Lower leg skin (tissue), 4 donors: Measurements from ENCODE around the gene IL1RL1. TPM values are rescaled to one million over a fixed set of nuclear protein-coding genes. Genes with fewer than 3 reads are reported as not detected.

Experiments
- DNase-seq, 2 donors: peaks; one replicate each; pipeline ENCODE4 v3.0.0-alpha.2; 2019; ENCODE audit warnings: low spot score in 2 of 2
- H3K4me3 ChIP-seq: fragments of 200-600 bp; sonication (generic); 2 replicates; pipeline ENCODE4 v1.5.1; 2017; ENCODE audit warnings: mild to moderate bottlenecking, low read depth; ENCODE audit not compliant: poor library complexity, severe bottlenecking
- CTCF ChIP-seq, 3 donors: fragments of 450-650 bp; IDR thresholded peaks; one replicate each; pipeline ENCODE4 v1.5.1; 2016; ENCODE audit warnings: antibody characterized with exemption in 3 of 3, mild to moderate bottlenecking in 3 of 3, moderate library complexity in 2 of 3
- POLR2A ChIP-seq, 2 donors: fragments of 450-650 bp; IDR thresholded peaks; one replicate each; pipeline ENCODE4 v1.6.1; 2016 to 2017; ENCODE audit warnings: antibody characterized with exemption in 2 of 2, mild to moderate bottlenecking in 1 of 2, moderate library complexity in 1 of 2
- WGBS, 2 donors: methylation state at CpG; one replicate each; pipeline ENCODE4 v1.1.5; 2018; 5-methylcytosine and 5-hydroxymethylcytosine counted together
- intact Hi-C: fragments of 100-400 bp; cut with DNase I; formaldehyde crosslinking; loops from one replicate; pipeline ENCODE4 v1.15.0; 2023; ENCODE audit warnings: low total_unique reads
- total RNA-seq, 4 donors: library from RNA; depleted of rRNA; stranded (reverse); fragments of >200 nt; gene quantifications; one replicate each; pipeline ENCODE4 v1.1.0, GENCODE V29; 2016

The IL1RL1 gene
- total RNA-seq, 4 donors from 2014 or later, result 0.88 to 5.8 (median 1.9) TPM

- WGBS, 2 donors, result 81 to 90% methylated on average over 4 of the region's 4 CpGs
- intact Hi-C loops, result no loop called here
- H3K4me3 ChIP-seq, result no peak overlapping the region
- TF ChIP-seq POLR2A (IDR thresholded peaks at IDR 0.05), result no peak
- no peak for TF ChIP-seq CTCF (IDR thresholded peaks at IDR 0.05)
- DNase-seq, result no peak
These were observed 42.7 kb upstream of the IL1RL1 start for GRCh38 chr2:102268510-102269199.

DNA sequence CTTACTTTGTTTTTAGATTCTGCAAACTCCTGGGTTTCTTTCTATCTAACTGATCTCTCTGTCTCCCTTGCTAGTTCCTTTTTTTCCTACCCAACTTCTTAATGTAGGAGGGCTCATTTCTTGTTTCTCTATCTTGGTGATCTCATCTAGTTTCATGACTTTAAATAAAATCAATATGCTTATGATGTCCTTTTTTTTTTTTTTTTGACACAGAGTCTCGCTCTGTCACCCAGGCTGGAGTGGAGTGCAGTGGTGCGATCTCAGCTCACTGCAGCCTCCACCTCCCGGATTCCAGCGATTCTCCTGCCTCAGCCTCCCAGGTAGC, 42.2 kb upstream of the IL1RL1 start:
- intact Hi-C loops, result no loop called here
- TF ChIP-seq CTCF (IDR thresholded peaks at IDR 0.05) (no peak), POLR2A (IDR thresholded peaks at IDR 0.05) (no peak)
- no peak overlapping the region for H3K4me3 ChIP-seq
- DNase-seq, result no peak
- WGBS, 2 donors, result 74 to 84% methylated on average over 4 of the region's 4 CpGs

- intact Hi-C loops, result no loop called here
- 69 to 73% methylated on average over 5 of the region's 5 CpGs for WGBS, 2 donors
- no peak overlapping the region for H3K4me3 ChIP-seq
- TF ChIP-seq POLR2A (IDR thresholded peaks at IDR 0.05) (no peak), CTCF (IDR thresholded peaks at IDR 0.05) (no peak)
- no peak for DNase-seq
These were observed 39.5 kb upstream of the IL1RL1 start for GRCh38 chr2:102271844-102272243.

DNA sequence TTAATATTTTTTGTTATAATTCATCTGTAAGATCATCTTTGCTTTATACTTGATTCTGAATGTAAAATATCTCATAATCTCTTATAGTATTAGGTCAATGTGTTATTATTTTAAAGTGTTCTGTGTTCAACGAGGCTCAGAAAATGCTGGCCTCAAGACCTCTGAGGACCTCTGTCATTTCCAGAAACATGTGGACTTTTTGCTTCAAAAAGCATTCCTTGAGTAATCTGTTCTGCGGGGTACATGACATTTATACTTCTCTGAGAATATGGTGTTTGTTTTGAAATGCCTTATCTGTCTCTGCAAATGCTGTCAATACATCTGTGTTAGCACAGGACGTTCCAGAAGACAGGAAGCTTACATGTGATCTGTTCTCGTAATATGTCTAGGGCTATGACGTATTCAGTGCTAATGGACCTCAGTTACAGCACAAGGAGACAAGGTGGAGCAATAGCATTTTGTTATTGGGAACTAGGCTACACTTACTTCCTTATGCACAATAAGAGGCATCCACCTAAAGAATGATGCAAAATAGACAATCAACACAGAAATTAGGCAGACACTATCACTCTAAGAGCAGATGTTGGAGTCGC, 37.6 kb upstream of the IL1RL1 start:
- TF ChIP-seq CTCF (IDR thresholded peaks at IDR 0.05), result no peak
- TF ChIP-seq POLR2A (IDR thresholded peaks at IDR 0.05), result no peak
- WGBS, 2 donors, result 63 to 68% methylated on average over 6 of the region's 6 CpGs
- DNase-seq, result peak in 1 of 2 donors; percentile 31
- intact Hi-C loops, result no loop called here
- H3K4me3 ChIP-seq, result no peak overlapping the region

- no peak for DNase-seq
- intact Hi-C loops, result no loop called here
- TF ChIP-seq CTCF (IDR thresholded peaks at IDR 0.05) (no peak), POLR2A (IDR thresholded peaks at IDR 0.05) (no peak)
- no peak overlapping the region for H3K4me3 ChIP-seq
- 93 to 94% methylated on average over 2 of the region's 2 CpGs for WGBS, 2 donors
These were observed 34.7 kb upstream of the IL1RL1 start for GRCh38 chr2:102276549-102277201.
